HepG2 (cell line): ENCODE data around the gene MYL11. TPM values are rescaled to one million over a fixed set of nuclear protein-coding genes. Genes with fewer than 3 reads are reported as not detected.

Experiments
- PAWR ChIP-seq: sonication (generic); formaldehyde crosslinking; IDR thresholded peaks from 2 replicates; pipeline ENCODE4 v1.4.0; 2020; ENCODE audit warnings: missing genetic modification reagents, mild to moderate bottlenecking, borderline replicate concordance
- POLR2AphosphoS5 ChIP-seq: IDR thresholded peaks from 2 replicates; pipeline ENCODE4 v1.6.1; 2012; ENCODE audit warnings: low read depth, low read length
- ZNF510 ChIP-seq: sonication (generic); formaldehyde crosslinking; IDR thresholded peaks from 2 replicates; pipeline ENCODE4 v1.4.0; 2020; ENCODE audit warnings: low read depth, mild to moderate bottlenecking, missing genetic modification reagents
- ZNF660 ChIP-seq: sonication (generic); formaldehyde crosslinking; IDR thresholded peaks from 2 replicates; pipeline ENCODE4 v1.5.1; 2020; ENCODE audit warnings: mild to moderate bottlenecking, low read depth, missing genetic modification reagents, borderline replicate concordance
- ZSCAN30 ChIP-seq: sonication (generic); formaldehyde crosslinking; IDR thresholded peaks from 2 replicates; pipeline ENCODE4 v1.5.0; 2020; ENCODE audit warnings: mild to moderate bottlenecking, missing genetic modification reagents
- polyA plus RNA-seq, 8 experiments: library from polyadenylated mRNA; depleted of rRNA in 3 of 8; stranded (reverse) in 7 of 8; unstranded in 1 of 8; fragments of >200 nt; fragmentation: Illumina TruSeq in 4 of 8; extraction: Trizol in 4 of 8; gene quantifications; 2 replicates each; pipeline versions ENCODE4 v1.2.1 to v1.2.3, GENCODE V29; 2011 to 2016; ENCODE audit warnings: low read depth in 4 of 8, missing spikeins in 1 of 8, mixed read lengths in 1 of 8; ENCODE audit not compliant: insufficient read depth in 1 of 8
- total RNA-seq, 5 experiments: library from RNA; depleted of rRNA; stranded (reverse); fragments of >200 nt; fragmentation: Illumina TruSeq; extraction: Trizol; gene quantifications; 2 replicates each; pipeline ENCODE4 v1.2.3, GENCODE V29; 2016; ENCODE audit warnings: low read depth in 1 of 5
- TF ChIP-seq, protein P1 (sequence below): sonication (generic); formaldehyde crosslinking; IDR thresholded peaks from 2 replicates; pipeline ENCODE4 v1.4.0; 2020; ENCODE audit warnings: mild to moderate bottlenecking, missing genetic modification reagents
- TF ChIP-seq, protein P2 (sequence below): sonication (generic); formaldehyde crosslinking; IDR thresholded peaks from 2 replicates; pipeline ENCODE4 v1.4.0; 2020; ENCODE audit warnings: missing genetic modification reagents, borderline replicate concordance
- TF ChIP-seq, protein P3 (sequence below): sonication (generic); formaldehyde crosslinking; IDR thresholded peaks from 2 replicates; pipeline ENCODE4 v1.4.0; 2020; ENCODE audit warnings: missing genetic modification reagents
- TF ChIP-seq, protein P4 (sequence below): sonication (generic); formaldehyde crosslinking; IDR thresholded peaks from 2 replicates; pipeline ENCODE4 v1.5.0; 2020; ENCODE audit warnings: mild to moderate bottlenecking, missing genetic modification reagents, borderline replicate concordance
- TF ChIP-seq, protein P5 (sequence below): sonication (generic); formaldehyde crosslinking; IDR thresholded peaks from 2 replicates; pipeline ENCODE4 v1.4.0; 2020; ENCODE audit warnings: missing genetic modification reagents
- TF ChIP-seq, protein P6 (sequence below): sonication (generic); formaldehyde crosslinking; IDR thresholded peaks from 2 replicates; pipeline ENCODE4 v1.4.0; 2020; ENCODE audit warnings: mild to moderate bottlenecking, missing genetic modification reagents

The MYL11 gene
- total and polyA plus RNA-seq, 2 of the 13 experiments (the other 11 are each of a cell fraction or from before 2014, with no cell fraction given): not detected

DNA sequence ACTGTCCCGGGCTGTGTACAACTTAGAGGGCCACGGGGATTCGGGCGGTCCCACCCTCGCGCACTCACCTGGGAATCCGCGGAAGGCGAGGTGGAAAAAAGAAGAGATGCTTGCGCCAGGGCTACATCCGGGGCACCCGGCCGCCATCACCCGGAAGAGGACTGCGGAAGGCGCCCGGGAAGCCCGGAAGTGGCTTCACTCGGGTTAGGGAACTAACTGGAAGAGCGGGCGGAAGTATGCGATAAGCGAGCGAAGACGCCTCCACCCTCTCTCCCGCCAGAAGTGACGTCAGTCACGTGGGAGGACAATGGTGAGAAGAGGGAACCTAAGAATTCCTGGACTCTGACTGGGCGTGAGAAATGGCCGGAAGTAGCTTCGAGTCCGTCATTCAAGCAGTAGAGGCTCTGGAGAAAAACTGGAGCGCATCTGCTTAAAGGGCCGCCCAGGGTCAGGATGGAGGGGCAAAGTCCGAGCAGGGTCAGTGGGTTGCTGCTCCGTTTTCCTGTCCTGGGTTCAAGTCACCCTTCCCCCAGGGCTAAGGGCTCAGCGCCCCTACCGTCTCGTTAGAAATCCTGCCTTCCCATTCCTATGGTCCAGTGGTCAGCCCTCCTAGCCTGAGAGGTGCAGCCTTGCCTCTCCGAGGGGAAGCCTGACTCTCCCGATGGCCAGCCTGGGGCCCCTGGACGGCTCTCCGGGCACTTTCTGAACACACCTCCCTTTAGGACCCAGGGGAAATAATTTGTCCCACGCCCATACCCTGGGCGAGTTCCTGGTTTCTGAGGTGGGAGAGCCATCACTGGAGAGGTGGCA lies 19.3 kb upstream of the MYL11 start, which contains the start of gene CD2BP2 (continued):
- TF ChIP-seq, protein P1, sequence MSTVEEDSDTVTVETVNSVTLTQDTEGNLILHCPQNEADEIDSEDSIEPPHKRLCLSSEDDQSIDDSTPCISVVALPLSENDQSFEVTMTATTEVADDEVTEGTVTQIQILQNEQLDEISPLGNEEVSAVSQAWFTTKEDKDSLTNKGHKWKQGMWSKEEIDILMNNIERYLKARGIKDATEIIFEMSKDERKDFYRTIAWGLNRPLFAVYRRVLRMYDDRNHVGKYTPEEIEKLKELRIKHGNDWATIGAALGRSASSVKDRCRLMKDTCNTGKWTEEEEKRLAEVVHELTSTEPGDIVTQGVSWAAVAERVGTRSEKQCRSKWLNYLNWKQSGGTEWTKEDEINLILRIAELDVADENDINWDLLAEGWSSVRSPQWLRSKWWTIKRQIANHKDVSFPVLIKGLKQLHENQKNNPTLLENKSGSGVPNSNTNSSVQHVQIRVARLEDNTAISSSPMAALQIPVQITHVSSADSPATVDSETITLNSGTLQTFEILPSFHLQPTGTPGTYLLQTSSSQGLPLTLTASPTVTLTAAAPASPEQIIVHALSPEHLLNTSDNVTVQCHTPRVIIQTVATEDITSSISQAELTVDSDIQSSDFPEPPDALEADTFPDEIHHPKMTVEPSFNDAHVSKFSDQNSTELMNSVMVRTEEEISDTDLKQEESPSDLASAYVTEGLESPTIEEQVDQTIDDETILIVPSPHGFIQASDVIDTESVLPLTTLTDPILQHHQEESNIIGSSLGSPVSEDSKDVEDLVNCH: peak; percentile 98; the same call in 1 of the 2 replicates
- TF ChIP-seq, protein P2, sequence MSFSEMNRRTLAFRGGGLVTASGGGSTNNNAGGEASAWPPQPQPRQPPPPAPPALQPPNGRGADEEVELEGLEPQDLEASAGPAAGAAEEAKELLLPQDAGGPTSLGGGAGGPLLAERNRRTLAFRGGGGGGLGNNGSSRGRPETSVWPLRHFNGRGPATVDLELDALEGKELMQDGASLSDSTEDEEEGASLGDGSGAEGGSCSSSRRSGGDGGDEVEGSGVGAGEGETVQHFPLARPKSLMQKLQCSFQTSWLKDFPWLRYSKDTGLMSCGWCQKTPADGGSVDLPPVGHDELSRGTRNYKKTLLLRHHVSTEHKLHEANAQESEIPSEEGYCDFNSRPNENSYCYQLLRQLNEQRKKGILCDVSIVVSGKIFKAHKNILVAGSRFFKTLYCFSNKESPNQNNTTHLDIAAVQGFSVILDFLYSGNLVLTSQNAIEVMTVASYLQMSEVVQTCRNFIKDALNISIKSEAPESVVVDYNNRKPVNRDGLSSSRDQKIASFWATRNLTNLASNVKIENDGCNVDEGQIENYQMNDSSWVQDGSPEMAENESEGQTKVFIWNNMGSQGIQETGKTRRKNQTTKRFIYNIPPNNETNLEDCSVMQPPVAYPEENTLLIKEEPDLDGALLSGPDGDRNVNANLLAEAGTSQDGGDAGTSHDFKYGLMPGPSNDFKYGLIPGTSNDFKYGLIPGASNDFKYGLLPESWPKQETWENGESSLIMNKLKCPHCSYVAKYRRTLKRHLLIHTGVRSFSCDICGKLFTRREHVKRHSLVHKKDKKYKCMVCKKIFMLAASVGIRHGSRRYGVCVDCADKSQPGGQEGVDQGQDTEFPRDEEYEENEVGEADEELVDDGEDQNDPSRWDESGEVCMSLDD (CRISPR knock-in tag): peak; percentile 77; the same call in 1 of the 2 replicates
- TF ChIP-seq, protein P3, sequence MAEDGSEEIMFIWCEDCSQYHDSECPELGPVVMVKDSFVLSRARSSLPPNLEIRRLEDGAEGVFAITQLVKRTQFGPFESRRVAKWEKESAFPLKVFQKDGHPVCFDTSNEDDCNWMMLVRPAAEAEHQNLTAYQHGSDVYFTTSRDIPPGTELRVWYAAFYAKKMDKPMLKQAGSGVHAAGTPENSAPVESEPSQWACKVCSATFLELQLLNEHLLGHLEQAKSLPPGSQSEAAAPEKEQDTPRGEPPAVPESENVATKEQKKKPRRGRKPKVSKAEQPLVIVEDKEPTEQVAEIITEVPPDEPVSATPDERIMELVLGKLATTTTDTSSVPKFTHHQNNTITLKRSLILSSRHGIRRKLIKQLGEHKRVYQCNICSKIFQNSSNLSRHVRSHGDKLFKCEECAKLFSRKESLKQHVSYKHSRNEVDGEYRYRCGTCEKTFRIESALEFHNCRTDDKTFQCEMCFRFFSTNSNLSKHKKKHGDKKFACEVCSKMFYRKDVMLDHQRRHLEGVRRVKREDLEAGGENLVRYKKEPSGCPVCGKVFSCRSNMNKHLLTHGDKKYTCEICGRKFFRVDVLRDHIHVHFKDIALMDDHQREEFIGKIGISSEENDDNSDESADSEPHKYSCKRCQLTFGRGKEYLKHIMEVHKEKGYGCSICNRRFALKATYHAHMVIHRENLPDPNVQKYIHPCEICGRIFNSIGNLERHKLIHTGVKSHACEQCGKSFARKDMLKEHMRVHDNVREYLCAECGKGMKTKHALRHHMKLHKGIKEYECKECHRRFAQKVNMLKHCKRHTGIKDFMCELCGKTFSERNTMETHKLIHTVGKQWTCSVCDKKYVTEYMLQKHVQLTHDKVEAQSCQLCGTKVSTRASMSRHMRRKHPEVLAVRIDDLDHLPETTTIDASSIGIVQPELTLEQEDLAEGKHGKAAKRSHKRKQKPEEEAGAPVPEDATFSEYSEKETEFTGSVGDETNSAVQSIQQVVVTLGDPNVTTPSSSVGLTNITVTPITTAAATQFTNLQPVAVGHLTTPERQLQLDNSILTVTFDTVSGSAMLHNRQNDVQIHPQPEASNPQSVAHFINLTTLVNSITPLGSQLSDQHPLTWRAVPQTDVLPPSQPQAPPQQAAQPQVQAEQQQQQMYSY: peak; percentile 91
- TF ChIP-seq POLR2AphosphoS5 (peak; percentile 48), ZNF510 (CRISPR knock-in tag) (peak; percentile 97), ZSCAN30 (peak; percentile 63; the same call in 1 of the 2 replicates), PAWR (CRISPR knock-in tag) (0 out of 2 replicates have a peak, but pooled peaks have one; percentile 11), ZNF660 (CRISPR knock-in tag) (no peak)
- TF ChIP-seq, protein P4, sequence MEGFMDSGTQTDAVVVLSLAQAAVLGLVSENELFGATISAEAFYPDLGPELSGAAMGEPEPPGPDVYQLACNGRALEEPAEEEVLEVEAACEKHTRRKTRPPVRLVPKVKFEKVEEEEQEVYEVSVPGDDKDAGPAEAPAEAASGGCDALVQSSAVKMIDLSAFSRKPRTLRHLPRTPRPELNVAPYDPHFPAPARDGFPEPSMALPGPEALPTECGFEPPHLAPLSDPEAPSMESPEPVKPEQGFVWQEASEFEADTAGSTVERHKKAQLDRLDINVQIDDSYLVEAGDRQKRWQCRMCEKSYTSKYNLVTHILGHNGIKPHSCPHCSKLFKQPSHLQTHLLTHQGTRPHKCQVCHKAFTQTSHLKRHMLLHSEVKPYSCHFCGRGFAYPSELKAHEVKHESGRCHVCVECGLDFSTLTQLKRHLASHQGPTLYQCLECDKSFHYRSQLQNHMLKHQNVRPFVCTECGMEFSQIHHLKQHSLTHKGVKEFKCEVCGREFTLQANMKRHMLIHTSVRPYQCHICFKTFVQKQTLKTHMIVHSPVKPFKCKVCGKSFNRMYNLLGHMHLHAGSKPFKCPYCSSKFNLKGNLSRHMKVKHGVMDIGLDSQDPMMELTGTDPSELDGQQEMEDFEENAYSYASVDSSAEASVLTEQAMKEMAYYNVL: peak; percentile 19; the same call in 1 of the 2 replicates
- TF ChIP-seq, protein P5, sequence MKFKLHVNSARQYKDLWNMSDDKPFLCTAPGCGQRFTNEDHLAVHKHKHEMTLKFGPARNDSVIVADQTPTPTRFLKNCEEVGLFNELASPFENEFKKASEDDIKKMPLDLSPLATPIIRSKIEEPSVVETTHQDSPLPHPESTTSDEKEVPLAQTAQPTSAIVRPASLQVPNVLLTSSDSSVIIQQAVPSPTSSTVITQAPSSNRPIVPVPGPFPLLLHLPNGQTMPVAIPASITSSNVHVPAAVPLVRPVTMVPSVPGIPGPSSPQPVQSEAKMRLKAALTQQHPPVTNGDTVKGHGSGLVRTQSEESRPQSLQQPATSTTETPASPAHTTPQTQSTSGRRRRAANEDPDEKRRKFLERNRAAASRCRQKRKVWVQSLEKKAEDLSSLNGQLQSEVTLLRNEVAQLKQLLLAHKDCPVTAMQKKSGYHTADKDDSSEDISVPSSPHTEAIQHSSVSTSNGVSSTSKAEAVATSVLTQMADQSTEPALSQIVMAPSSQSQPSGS (CRISPR knock-in tag): peak; percentile 86
- TF ChIP-seq, protein P6, sequence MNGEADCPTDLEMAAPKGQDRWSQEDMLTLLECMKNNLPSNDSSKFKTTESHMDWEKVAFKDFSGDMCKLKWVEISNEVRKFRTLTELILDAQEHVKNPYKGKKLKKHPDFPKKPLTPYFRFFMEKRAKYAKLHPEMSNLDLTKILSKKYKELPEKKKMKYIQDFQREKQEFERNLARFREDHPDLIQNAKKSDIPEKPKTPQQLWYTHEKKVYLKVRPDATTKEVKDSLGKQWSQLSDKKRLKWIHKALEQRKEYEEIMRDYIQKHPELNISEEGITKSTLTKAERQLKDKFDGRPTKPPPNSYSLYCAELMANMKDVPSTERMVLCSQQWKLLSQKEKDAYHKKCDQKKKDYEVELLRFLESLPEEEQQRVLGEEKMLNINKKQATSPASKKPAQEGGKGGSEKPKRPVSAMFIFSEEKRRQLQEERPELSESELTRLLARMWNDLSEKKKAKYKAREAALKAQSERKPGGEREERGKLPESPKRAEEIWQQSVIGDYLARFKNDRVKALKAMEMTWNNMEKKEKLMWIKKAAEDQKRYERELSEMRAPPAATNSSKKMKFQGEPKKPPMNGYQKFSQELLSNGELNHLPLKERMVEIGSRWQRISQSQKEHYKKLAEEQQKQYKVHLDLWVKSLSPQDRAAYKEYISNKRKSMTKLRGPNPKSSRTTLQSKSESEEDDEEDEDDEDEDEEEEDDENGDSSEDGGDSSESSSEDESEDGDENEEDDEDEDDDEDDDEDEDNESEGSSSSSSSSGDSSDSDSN (CRISPR knock-in tag): peak; percentile 32; the same call in 1 of the 2 replicates
